Endometrium (tissue), 2 donors: Measurements from ENCODE around the gene ATP5MC3.
"Not testable (repeated sequence)": the region's sequence is repeated elsewhere in the genome, so short reads cannot be mapped to it uniquely, and the experiment has no call there.

Experiments used
- FAIRE-seq: peaks from 2 replicates; lab custom pipeline; 2012; peaks lifted over from hg19 to GRCh38; lab: Jason Lieb, UNC
- donor health status: control.
- donor health status: control.

The ATP5MC3 gene

DNA sequence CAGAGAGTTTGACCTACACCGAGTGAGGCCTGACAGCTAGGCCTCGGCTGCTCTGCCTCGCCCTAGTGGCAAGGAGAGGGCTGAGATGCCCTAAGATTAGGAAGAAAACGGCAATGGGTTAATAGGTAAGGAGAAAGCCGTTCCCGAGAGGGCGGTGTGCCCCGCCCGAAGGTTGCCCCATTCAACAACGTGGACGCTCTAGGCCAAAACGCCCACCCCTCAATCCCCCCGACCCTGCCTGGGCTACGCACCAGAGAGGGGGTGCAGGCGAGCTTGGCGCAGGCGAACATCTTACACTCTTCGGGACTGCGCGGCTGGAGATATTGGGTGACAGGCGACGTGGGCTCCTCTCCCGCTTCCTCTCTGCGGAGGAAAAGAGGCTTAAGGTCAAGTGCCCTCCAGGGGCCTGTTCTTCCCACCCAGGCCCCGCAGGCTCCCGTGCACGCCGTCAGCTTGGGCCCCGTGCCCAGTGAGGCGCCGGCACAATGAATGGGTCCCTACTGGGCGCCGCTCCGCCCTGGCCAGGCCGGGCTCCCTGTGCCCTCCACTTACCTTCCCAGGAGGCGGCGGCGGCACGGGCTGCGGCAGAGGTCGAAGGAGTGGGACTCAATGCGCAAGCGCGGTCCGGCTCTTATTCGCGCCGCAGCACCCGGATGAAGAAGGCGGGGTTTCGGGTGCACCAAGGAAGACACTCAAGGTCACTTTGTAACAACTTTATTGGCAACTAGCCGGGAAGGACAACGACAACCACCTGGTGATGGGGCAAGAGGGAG, at the start of gene ATP5MC3:
ATP5MC3 (minus strand) TSS at position 607 of the 773 bp plus-strand sequence; CDS start at position 290, 317 bp downstream.
- no peak for FAIRE-seq

DNA sequence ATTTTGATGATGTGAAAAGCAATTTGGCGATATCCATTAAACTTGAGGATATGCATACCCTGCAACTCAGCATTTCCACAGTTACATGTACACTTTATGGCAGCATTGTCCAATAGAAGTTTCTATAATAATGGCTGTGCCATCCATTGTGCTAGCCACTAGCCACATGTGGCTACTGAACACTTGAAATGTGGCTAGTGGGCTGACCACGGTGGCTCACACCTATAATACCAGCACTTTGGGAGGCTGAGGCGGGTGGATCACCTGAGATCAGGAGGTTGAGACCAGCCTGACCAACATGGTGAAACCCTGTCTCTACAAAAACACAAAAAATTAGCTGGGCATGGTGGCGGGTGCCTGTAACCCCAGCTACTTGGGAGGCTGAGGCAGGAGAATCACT, 47.1 kb upstream of the ATP5MC3 start:
- FAIRE-seq, result not testable (repeated sequence)

DNA sequence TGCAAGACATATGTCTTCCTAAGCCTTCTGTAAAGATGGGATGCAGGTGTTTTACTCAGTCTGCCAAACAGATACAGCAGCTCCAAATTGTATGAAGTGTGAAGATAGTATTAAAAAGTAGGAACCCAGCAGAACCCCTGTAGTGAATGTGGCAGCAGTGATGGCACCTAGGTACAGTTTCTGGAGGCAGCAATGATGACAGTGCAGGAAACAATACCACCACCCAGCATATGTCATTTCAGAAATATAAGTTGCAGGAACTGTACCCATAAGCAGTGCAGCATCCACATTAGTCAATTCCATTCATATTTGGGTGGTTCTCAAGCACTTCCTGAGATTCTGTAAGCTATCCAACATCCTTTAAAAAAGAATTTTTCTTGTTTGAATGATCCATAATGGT, 46.7 kb upstream of the ATP5MC3 start:
- no peak for FAIRE-seq

DNA sequence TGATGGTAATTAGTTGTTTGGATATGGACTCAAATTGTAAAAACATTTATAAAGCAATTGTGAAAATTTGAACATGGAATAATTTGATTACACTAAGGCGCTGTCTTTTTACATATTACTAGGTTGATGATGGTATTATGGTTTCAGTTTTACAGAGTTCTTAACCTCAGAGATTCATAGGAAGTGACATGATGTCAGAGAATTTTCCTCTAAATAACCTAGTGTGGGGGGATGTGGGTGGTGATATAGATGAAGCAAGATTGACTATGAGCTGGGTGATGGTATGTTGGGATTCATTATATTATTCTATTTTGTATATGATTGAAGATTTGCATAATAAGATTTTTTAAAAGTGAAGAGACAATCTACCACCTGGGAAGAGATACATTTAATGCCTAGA, 45.9 kb upstream of the ATP5MC3 start:
- FAIRE-seq, result no peak

DNA sequence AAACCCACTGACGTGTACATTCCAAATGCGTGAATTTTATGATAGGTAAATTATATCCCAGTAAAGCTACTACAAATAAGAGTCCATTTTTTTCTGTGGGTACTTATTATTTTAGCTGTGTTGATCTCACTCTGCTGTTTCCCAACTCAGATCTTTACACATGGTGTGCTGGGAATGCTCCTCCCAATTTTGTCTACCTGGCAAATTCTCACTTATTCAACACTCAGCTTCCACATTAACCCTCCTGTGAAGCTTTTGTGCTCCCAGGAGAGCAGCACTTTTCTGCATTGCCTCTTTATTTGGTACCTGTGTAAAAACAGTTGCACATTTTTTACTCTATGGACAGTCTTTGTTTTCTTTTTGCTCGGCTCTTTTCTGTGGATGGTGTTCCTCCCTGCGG, 38.6 kb upstream of the ATP5MC3 start:
- no peak for FAIRE-seq

DNA sequence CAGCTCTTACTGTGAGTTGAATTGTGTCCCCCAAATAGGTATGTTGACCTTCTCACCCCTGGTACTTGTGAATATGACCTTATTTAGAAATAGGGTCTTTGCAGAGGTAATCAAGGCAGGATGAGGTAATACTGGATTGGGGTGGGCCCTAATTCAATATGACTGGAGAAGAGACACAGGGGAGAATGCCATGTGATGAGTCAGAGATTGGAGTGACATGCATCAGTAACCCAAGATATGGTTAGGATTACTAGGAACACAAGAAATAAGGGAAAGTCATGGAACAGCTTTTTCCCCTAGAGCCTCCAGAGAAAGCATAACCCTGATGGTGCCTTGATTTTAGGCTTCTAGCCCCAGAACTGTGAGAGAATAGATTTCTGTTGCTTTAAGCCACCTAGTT, 37.0 kb upstream of the ATP5MC3 start:
- FAIRE-seq, result no peak

GRCh38 chr2:175207741-175208438, 26.4 kb upstream of the ATP5MC3 start:
- no peak for FAIRE-seq

- FAIRE-seq, result no peak
These were observed 25.4 kb upstream of the ATP5MC3 start for GRCh38 chr2:175206866-175207265.

DNA sequence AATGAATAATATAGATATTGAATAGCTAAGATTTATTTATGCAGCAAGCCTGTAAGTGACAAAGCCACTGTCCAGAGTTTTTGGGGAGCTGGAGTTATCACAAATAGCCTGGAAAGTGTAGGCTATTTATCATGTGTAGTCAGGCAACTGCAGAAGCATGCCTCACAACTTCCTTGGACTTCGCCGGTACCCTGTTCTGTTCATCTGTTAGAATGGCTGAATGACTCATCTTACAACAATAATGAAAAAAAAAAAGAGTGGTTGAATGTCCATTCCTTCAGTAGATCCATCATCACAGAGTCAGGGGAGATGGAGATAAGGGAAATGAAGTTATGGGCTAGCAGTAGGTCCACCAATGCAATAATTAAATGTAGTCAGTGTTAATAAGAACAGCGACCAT, 24.0 kb upstream of the ATP5MC3 start:
- no peak for FAIRE-seq

DNA sequence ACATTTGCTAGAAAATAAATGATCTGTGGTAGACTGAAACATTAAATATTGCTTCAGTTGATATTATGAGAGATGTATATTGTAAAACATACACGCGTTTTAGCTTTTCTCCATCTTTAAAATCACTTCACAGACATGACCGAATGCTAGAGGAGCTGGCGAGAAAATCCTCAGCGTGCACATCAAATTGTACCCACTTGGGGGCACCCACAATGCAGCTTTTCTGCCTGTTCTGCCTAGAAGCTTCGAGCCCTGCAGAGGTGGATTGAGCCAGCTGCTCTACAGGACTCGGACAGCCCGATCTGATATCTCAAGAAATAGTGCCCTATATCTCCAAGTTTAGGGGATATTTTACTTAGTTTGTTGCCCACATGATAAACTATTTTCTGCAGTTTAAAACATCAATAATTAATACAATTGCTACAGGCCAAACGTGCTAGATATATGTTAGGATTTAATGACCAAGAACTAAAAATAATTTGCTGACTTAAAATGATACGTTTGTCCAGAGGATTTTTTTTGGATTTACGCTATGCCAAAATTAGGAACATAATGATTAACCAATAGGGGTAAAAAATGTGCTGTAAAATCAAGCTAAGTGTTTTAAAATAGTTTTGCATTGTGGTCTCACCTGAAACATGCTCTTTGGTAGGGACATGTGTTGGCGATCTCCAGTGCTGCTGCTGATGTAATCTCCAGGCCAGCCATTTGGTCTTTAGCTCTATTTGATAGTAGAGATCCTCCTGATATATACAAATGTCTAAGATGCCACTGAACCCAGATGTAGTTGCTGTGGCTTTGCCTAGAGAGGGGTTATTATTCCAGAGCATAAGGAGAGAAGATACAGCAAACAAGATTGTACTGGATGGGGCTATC, 22.3 kb upstream of the ATP5MC3 start:
- FAIRE-seq, result no peak

- no peak for FAIRE-seq
These were observed 13.5 kb upstream of the ATP5MC3 start for GRCh38 chr2:175195012-175195411.

GRCh38 chr2:175188761-175189160, 7.3 kb upstream of the ATP5MC3 start:
- no peak for FAIRE-seq

DNA sequence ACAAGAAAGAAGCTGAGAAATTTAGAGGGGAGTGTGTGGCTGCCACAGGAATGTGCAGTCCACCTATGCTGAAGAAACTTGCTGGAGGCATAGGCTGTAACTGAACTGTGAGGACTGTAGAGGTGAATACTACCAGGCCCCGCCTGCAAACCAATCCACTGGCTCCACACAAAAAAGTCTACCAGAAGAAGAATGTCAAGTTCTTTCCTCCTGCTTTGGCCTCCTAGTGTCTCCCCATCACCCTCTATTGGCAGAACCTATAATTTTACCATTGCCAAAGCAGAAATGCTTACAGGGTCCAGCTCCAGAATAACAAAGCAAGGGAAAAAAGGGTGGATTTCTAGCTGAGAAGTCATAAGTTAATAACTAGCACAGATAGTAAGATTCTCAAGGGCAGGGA, 5.9 kb upstream of the ATP5MC3 start:
- no peak for FAIRE-seq

- no peak for FAIRE-seq
These were observed 2.2 kb upstream of the ATP5MC3 start for GRCh38 chr2:175183674-175184073.

- FAIRE-seq, result no peak
These were observed 383 bp upstream of the ATP5MC3 start for GRCh38 chr2:175181877-175182308.

- FAIRE-seq, result no peak
These were observed 808 bp downstream of the ATP5MC3 start for GRCh38 chr2:175180701-175181103.

DNA sequence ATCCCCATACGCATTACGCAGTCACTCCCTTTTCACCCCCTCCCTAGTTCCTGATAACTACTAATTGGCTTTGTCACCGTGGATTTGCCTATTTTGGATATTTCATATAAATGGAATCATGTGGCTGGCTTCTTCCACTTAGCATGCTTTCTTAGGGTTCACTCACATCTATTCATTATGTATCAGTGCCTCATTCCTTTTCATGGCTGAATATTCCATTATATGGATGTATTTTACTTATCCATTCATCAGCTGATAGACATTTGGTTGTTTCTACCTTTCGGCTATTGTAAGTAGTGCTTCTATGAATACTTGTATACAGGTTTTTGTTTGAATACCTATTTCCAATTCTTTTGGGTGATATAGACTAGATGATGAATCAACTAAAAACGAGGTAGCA, 4.9 kb downstream of the ATP5MC3 start:
- FAIRE-seq, result no peak

DNA sequence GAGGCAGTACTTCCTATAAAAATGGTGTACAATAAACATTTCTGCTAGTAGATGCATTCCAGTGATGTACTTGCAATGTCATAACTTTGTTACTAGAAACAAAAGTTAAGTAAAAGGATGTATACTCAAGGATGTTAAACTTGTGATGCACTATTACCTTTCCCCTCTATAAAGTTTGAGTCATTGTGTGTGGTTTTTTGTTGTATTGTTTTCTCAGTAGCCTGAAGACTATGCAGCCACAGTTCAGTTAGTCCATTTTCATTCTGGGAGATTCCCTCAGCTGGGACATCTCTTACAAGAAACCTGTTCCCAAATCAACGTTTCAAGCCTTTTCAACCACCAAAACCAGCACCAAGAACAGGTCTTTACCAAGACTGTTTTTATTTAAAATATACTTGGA, 5.6 kb downstream of the ATP5MC3 start:
- FAIRE-seq, result no peak

GRCh38 chr2:175175320-175175719, 6.2 kb downstream of the ATP5MC3 start:
- no peak for FAIRE-seq

- FAIRE-seq, result no peak
These were observed 10.7 kb downstream of the ATP5MC3 start for GRCh38 chr2:175170659-175171304.

DNA sequence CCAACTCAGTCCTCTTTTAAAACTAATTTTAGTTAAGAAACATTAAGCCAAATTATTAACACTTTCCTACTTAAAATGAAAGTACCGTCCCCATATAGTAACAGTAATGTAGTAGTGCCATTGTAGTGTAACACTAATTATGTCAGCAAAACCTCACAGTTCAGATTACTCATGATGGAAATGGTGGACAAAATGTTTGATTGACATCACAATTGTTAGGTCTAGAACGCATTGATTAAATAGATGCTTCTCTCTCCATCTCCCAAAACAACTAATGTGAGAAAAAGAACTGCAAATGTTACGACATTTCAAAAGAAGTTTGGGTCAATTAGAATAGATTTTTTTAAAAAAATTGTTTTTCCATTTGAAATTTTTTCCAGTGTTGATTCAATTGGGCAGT, 12.3 kb downstream of the ATP5MC3 start:
- peak; percentile 15 for FAIRE-seq

- FAIRE-seq, result no peak
These were observed 13.0 kb downstream of the ATP5MC3 start for GRCh38 chr2:175168564-175168945.
